ENCODE data around the gene CLIC3. TPM values are rescaled to one million over a fixed set of nuclear protein-coding genes. Genes with fewer than 3 reads are reported as not detected.

CLIC3 gene
- total RNA-seq, 1 donor, result 2.5 TPM

DNA sequence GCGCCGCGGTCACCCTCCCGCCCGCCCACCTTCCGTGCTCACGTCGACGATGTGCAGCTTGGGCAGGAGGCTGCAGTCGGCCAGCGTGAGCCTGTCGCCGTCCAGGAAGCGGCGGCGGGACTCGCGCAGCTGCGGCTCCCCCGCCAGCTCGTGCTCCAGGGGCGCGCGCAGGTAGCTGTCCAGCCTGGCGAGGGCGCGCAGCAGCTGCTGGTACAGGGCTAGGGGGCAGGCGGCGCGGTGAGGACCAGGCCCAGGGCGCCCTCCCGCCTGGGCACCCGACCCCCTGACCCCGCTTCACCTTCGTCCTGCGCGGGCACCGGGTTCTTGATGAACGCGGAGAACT lies 1.5 kb downstream of the CLIC3 start:
- no peak overlapping the region for H2AFZ ChIP-seq (ENCODE audit: low read length)
- peaks cover 2% of the 10 kb centered on the region for H4K20me1 ChIP-seq (ENCODE audit: insufficient read depth, low read length)
- no peaks in the 10 kb centered on the region for H3K36me3 ChIP-seq (ENCODE audit: insufficient read depth, low read length)
- peaks cover 35% of the 10 kb centered on the region for H3K4me1 ChIP-seq (ENCODE audit: insufficient read depth, low read length)
- no peak for DNase-seq (ENCODE audit: insufficient read length, low spot score, missing footprints)
- TF ChIP-seq, protein P1, sequence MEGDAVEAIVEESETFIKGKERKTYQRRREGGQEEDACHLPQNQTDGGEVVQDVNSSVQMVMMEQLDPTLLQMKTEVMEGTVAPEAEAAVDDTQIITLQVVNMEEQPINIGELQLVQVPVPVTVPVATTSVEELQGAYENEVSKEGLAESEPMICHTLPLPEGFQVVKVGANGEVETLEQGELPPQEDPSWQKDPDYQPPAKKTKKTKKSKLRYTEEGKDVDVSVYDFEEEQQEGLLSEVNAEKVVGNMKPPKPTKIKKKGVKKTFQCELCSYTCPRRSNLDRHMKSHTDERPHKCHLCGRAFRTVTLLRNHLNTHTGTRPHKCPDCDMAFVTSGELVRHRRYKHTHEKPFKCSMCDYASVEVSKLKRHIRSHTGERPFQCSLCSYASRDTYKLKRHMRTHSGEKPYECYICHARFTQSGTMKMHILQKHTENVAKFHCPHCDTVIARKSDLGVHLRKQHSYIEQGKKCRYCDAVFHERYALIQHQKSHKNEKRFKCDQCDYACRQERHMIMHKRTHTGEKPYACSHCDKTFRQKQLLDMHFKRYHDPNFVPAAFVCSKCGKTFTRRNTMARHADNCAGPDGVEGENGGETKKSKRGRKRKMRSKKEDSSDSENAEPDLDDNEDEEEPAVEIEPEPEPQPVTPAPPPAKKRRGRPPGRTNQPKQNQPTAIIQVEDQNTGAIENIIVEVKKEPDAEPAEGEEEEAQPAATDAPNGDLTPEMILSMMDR (IDR thresholded peaks at IDR 0.05; ENCODE audit: extremely low read depth, low read depth, low read length), result no peak
- H3K27me3 ChIP-seq (ENCODE audit: insufficient read depth, low read length), result no peaks in the 10 kb centered on the region
- no peak overlapping the region for H3K27ac ChIP-seq (ENCODE audit: low read depth, low read length)
- peaks cover 10% of the 10 kb centered on the region for H3K79me2 ChIP-seq (ENCODE audit: insufficient read depth, low read length)
- no peaks in the 10 kb centered on the region for H3K9me3 ChIP-seq (ENCODE audit: low read depth, low read length)
- H3K4me2 ChIP-seq (ENCODE audit: insufficient read depth, low read length), result no peak overlapping the region
- H3K4me3 ChIP-seq (ENCODE audit: insufficient read depth, low read length), result no peak overlapping the region

DNA sequence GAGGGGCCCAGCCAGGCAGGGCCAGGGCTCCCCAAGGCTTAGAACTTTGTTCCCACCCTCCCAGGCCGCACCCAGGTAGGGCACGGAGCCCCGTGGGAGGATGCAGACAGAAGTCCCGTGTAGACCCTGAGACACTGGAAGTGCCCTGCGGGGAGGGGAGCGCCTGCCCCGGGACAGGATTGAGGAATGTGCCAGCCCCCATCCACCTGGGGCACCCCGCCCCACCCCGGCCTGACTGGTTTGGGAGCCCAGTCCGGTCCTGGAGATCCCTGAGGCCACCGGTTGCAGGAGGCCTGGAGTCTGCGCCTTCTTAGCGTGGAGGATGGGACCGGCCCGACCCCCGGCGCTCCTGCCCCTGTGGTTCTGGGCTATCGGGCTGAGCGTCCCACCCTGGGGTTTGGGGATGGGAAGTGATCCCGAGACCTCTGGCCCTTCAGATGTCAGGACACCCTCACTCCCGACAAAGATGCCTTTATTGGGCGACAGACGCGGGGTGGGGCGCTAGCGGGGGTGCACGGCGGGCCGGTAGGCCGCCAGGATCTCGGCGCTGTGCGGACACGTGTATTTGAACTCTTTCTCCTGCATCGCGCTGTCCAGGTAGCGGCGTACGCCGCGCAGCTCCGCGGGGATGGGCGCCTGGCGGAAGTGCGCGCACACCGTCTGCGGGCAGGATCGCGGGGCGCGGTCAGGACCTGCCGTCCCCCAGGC lies 2.0 kb downstream of the CLIC3 start:
- H3K4me2 ChIP-seq (ENCODE audit: insufficient read depth, low read length), result no peak overlapping the region
- H3K4me3 ChIP-seq (ENCODE audit: insufficient read depth, low read length), result no peak overlapping the region
- DNase-seq (ENCODE audit: insufficient read length, low spot score, missing footprints), result no peak
- H3K27ac ChIP-seq (ENCODE audit: low read depth, low read length), result no peak overlapping the region
- peaks cover 34% of the 10 kb centered on the region for H3K4me1 ChIP-seq (ENCODE audit: insufficient read depth, low read length)
- no peaks in the 10 kb centered on the region for H3K36me3 ChIP-seq (ENCODE audit: insufficient read depth, low read length)
- H4K20me1 ChIP-seq (ENCODE audit: insufficient read depth, low read length), result peaks cover 2% of the 10 kb centered on the region
- H3K27me3 ChIP-seq (ENCODE audit: insufficient read depth, low read length), result no peaks in the 10 kb centered on the region
- no peak overlapping the region for H2AFZ ChIP-seq (ENCODE audit: low read length)
- H3K9me3 ChIP-seq (ENCODE audit: low read depth, low read length), result no peaks in the 10 kb centered on the region
- H3K79me2 ChIP-seq (ENCODE audit: insufficient read depth, low read length), result peaks cover 10% of the 10 kb centered on the region
- TF ChIP-seq, protein P1 (IDR thresholded peaks at IDR 0.05; ENCODE audit: extremely low read depth, low read depth, low read length), result no peak

DNA sequence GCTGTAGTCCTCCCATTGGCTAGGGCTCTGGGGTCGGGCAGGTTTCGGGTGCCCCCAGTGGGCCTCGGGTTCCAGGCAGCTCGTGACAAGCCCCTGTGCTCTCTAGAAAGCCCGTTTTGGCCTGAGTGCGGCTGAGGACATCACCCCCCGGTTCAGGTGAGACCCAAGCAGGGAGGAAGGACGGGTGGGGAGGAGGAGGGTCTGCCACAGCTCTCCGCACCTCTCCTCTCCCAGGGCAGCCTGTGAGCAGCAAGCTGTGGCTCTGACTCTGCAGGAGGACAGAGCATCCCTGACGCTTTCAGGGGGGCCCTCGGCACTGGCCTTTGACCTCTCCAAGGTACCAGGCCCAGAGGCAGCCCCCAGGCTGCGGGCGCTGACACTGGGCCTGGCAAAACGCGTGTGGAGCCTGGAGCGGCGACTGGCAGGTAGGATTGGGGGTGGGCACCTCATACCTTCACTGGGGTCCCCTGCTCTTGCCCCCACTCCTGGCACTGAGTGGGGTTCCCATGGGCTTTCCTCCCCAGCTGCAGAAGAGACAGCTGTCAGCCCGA lies 3.5 kb downstream of the CLIC3 start:
- peak overlapping the region; percentile 68 for H2AFZ ChIP-seq (ENCODE audit: low read length)

More for the DNA sequence above, 3.5 kb downstream of the CLIC3 start:
- no peak for DNase-seq (ENCODE audit: insufficient read length, low spot score, missing footprints)
- H3K27ac ChIP-seq (ENCODE audit: low read depth, low read length), result no peak overlapping the region
- H3K36me3 ChIP-seq (ENCODE audit: insufficient read depth, low read length), result no peaks in the 10 kb centered on the region
- H3K27me3 ChIP-seq (ENCODE audit: insufficient read depth, low read length), result no peaks in the 10 kb centered on the region
- peak overlapping the region; percentile 82 for H3K4me3 ChIP-seq (ENCODE audit: insufficient read depth, low read length)
- TF ChIP-seq, protein P1 (IDR thresholded peaks at IDR 0.05; ENCODE audit: extremely low read depth, low read depth, low read length), result no peak
- peak overlapping the region; percentile 93 for H3K4me2 ChIP-seq (ENCODE audit: insufficient read depth, low read length)
- peaks cover 2% of the 10 kb centered on the region for H4K20me1 ChIP-seq (ENCODE audit: insufficient read depth, low read length)
- H3K79me2 ChIP-seq (ENCODE audit: insufficient read depth, low read length), result peaks cover 10% of the 10 kb centered on the region
- H3K9me3 ChIP-seq (ENCODE audit: low read depth, low read length), result no peaks in the 10 kb centered on the region
- peaks cover 34% of the 10 kb centered on the region for H3K4me1 ChIP-seq (ENCODE audit: insufficient read depth, low read length)
